ENCODE results near the gene ADAM22. TPM values are rescaled to one million over a fixed set of nuclear protein-coding genes. Genes with fewer than 3 reads are reported as not detected.

Gene ADAM22
- total and polyA plus RNA-seq, 10 of the 15 experiments (the other 5 are each of a cell fraction or from before 2014, with no cell fraction given), result 1.4 to 24.5 (median 7.6) TPM

- H3K79me2 ChIP-seq (ENCODE audit: control insufficient read depth, insufficient read depth, low read length), result no peaks in the 10 kb centered on the region
- RAD21 ChIA-PET (ENCODE audit: unreplicated experiment), result interaction anchor here (0.5 to 1.5 kb wide), 3 partner anchors 10 to 230 kb away, joined by 3 to 4 read pairs (median 4); no protein-coding TSS in a partner anchor
- H3K4me2 ChIP-seq (ENCODE audit: control insufficient read depth, insufficient read depth), result no peak overlapping the region
- H3K27me3 ChIP-seq (replicated peaks in 1 of 2; ENCODE audit: control insufficient read depth in 2 of 2, insufficient read depth in 2 of 2, low read length in 1 of 2), result no peaks in the 10 kb centered on the region
- no peaks in the 10 kb centered on the region for H4K20me1 ChIP-seq (ENCODE audit: control insufficient read depth, insufficient read depth)
- no peak overlapping the region for H3K4me3 ChIP-seq
- BruUV-seq (replicated peaks), result no TSS peak
- H3K4me1 ChIP-seq (ENCODE audit: control insufficient read depth, insufficient read depth, low read length), result no peaks in the 10 kb centered on the region
- no peak overlapping the region for H3K9ac ChIP-seq (ENCODE audit: control insufficient read depth, insufficient read depth, low read length)
- no peaks in the 10 kb centered on the region for H3K9me3 ChIP-seq (replicated peaks; ENCODE audit: control insufficient read depth, insufficient read depth, low read length)
- SMC1A ChIA-PET (ENCODE audit: uncharacterized antibody, unreplicated experiment), result interaction anchor here (1.0 to 1.8 kb wide), 4 partner anchors 10 to 311 kb away, joined by 3 to 8 read pairs (median 4); no protein-coding TSS in a partner anchor
- in situ Hi-C loops (cut with MboI) (loop anchor here (10.0 kb wide), 1 partner anchor 612 kb away; no protein-coding TSS in a partner anchor), intact Hi-C loops (cut with micrococcal nuclease; ENCODE audit: unreplicated experiment) (loop anchor here (5.0 kb wide), 1 partner anchor 51 kb away; no protein-coding TSS in a partner anchor)
- WGBS (ENCODE audit: insufficient coverage, insufficient replicate concordance, low lambda C conversion rate, missing lambda C conversion rate), result 48% methylated on average over 1 of the region's 1 CpG
- peaks cover 0 to 3% of the 10 kb centered on the region in 2 experiments; a peak in 1 of 4 replicates for H3K36me3 ChIP-seq (ENCODE audit: control insufficient read depth in 2 of 2, insufficient read depth in 2 of 2, low read length in 1 of 2)
- no peak for FAIRE-seq
- no peak for ATAC-seq
- POLR2A ChIA-PET, result interaction anchor here (1.0 kb wide), 1 partner anchor 11 kb away, joined by 3 read pairs; no protein-coding TSS in a partner anchor
- DNase-seq (ENCODE audit: low read depth, low spot score), result no peak
- CTCF ChIA-PET, result interaction anchor here (0.7 to 2.1 kb wide), 5 partner anchors 8 to 611 kb away, joined by 3 to 11 read pairs (median 3); no protein-coding TSS in a partner anchor
- H2AFZ ChIP-seq (ENCODE audit: control insufficient read depth, low read depth, low read length), result no peak overlapping the region
- H3K27ac ChIP-seq (ENCODE audit: control insufficient read depth, insufficient read depth), result no peak overlapping the region
- TF ChIP-seq, protein P1, sequence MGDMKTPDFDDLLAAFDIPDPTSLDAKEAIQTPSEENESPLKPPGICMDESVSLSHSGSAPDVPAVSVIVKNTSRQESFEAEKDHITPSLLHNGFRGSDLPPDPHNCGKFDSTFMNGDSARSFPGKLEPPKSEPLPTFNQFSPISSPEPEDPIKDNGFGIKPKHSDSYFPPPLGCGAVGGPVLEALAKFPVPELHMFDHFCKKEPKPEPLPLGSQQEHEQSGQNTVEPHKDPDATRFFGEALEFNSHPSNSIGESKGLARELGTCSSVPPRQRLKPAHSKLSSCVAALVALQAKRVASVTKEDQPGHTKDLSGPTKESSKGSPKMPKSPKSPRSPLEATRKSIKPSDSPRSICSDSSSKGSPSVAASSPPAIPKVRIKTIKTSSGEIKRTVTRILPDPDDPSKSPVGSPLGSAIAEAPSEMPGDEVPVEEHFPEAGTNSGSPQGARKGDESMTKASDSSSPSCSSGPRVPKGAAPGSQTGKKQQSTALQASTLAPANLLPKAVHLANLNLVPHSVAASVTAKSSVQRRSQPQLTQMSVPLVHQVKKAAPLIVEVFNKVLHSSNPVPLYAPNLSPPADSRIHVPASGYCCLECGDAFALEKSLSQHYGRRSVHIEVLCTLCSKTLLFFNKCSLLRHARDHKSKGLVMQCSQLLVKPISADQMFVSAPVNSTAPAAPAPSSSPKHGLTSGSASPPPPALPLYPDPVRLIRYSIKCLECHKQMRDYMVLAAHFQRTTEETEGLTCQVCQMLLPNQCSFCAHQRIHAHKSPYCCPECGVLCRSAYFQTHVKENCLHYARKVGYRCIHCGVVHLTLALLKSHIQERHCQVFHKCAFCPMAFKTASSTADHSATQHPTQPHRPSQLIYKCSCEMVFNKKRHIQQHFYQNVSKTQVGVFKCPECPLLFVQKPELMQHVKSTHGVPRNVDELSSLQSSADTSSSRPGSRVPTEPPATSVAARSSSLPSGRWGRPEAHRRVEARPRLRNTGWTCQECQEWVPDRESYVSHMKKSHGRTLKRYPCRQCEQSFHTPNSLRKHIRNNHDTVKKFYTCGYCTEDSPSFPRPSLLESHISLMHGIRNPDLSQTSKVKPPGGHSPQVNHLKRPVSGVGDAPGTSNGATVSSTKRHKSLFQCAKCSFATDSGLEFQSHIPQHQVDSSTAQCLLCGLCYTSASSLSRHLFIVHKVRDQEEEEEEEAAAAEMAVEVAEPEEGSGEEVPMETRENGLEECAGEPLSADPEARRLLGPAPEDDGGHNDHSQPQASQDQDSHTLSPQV (IDR thresholded peaks at IDR 0.05), result no peak
- TF ChIP-seq NR2C1 (IDR thresholded peaks at IDR 0.05) (no peak), CBX5 (IDR thresholded peaks at IDR 0.05; ENCODE audit: low read depth) (no peak), NR2F1 (conservative IDR thresholded peaks at IDR 0.05) (no peak), SMAD1 (IDR thresholded peaks at IDR 0.05; ENCODE audit: low read depth, partially characterized antibody) (no peak), SMARCA5 (IDR thresholded peaks at IDR 0.05) (no peak), POU2F2 (IDR thresholded peaks at IDR 0.05; ENCODE audit: borderline replicate concordance, low read depth, low read length) (no peak), MXI1 (IDR thresholded peaks at IDR 0.05; ENCODE audit: low read depth, low read length) (no peak), STAT3 (IDR thresholded peaks at IDR 0.05; ENCODE audit: low read depth, low read length) (no peak), TBL1XR1 (IDR thresholded peaks at IDR 0.05; ENCODE audit: low read depth, low read length) (no peak), E2F4 (IDR thresholded peaks at IDR 0.05; ENCODE audit: low read depth, low read length) (no peak), MTA2 (IDR thresholded peaks at IDR 0.05; ENCODE audit: low read depth) (no peak), NRF1 (conservative IDR thresholded peaks at IDR 0.05; ENCODE audit: low read depth, low read length) (no peak)
- TF ChIP-seq, protein P2, sequence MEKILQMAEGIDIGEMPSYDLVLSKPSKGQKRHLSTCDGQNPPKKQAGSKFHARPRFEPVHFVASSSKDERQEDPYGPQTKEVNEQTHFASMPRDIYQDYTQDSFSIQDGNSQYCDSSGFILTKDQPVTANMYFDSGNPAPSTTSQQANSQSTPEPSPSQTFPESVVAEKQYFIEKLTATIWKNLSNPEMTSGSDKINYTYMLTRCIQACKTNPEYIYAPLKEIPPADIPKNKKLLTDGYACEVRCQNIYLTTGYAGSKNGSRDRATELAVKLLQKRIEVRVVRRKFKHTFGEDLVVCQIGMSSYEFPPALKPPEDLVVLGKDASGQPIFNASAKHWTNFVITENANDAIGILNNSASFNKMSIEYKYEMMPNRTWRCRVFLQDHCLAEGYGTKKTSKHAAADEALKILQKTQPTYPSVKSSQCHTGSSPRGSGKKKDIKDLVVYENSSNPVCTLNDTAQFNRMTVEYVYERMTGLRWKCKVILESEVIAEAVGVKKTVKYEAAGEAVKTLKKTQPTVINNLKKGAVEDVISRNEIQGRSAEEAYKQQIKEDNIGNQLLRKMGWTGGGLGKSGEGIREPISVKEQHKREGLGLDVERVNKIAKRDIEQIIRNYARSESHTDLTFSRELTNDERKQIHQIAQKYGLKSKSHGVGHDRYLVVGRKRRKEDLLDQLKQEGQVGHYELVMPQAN (conservative IDR thresholded peaks at IDR 0.05), result no peak
- TF ChIP-seq, protein P3, sequence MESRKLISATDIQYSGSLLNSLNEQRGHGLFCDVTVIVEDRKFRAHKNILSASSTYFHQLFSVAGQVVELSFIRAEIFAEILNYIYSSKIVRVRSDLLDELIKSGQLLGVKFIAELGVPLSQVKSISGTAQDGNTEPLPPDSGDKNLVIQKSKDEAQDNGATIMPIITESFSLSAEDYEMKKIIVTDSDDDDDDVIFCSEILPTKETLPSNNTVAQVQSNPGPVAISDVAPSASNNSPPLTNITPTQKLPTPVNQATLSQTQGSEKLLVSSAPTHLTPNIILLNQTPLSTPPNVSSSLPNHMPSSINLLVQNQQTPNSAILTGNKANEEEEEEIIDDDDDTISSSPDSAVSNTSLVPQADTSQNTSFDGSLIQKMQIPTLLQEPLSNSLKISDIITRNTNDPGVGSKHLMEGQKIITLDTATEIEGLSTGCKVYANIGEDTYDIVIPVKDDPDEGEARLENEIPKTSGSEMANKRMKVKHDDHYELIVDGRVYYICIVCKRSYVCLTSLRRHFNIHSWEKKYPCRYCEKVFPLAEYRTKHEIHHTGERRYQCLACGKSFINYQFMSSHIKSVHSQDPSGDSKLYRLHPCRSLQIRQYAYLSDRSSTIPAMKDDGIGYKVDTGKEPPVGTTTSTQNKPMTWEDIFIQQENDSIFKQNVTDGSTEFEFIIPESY (IDR thresholded peaks at IDR 0.05), result no peak
Measured at GRCh38 chr7:88116235-88116795, 182.3 kb downstream of the ADAM22 start.

Measured in GM12878 (cell line).